Adipose tissue (tissue), 3 donors: ENCODE results near the gene ZNF606. TPM values are rescaled to one million over a fixed set of nuclear protein-coding genes. Genes with fewer than 3 reads are reported as not detected.

Source experiments
- H3K27ac ChIP-seq: one replicate; pipeline ENCODE4 v1.5.1; 2013; ENCODE audit warnings: low read depth, low read length
- WGBS, 3 donors: extraction: QIAGEN DNeasy Blood & Tissue Kit; methylation state at CpG; one replicate each; pipeline ENCODE4 v1.1.7; 2013; 5-methylcytosine and 5-hydroxymethylcytosine counted together
- polyA plus RNA-seq, 3 donors: library from polyadenylated mRNA; stranded (reverse); fragments of 200-250 nt; gene quantifications; one replicate each; pipeline ENCODE4 v1.2.3, GENCODE V29; 2013
- donor health status: healthy with polysubstance abuse.
- donor health status: Bipolar disorder and iron deficiency.
- donor health status: healthy.

Gene ZNF606
- polyA plus RNA-seq, 3 donors: 3.9 to 6.0 (median 4.8) TPM

- H3K27ac ChIP-seq: peak within 1 kb of the TSS; percentile 69
- 6 to 7% (median 7%) methylated on average over 49 to 54 of the region's 54 CpGs for WGBS, 3 donors
Observed at GRCh38 chr19:57947419-57948134, 55.0 kb downstream of the ZNF606 start, which contains the start of gene ZNF256. ZNF256 (minus strand) TSS chr19:57947706; CDS start chr19:57947474, 232 bp downstream.

- H3K27ac ChIP-seq: peak overlapping the region; percentile 69
- WGBS, 3 donors: 0 to 2% (median 0%) methylated on average over 12 to 18 of the region's 18 CpGs
Observed at GRCh38 chr19:57947088-57947418, 55.6 kb downstream of the ZNF606 start.

- no peak overlapping the region for H3K27ac ChIP-seq
- 49 to 69% (median 52%) methylated on average over 2 of the region's 2 CpGs for WGBS, 3 donors
Observed at GRCh38 chr19:57946316-57946715, 56.3 kb downstream of the ZNF606 start.

- 96 to 99% (median 99%) methylated on average over 3 of the region's 3 CpGs for WGBS, 3 donors
Observed at GRCh38 chr19:57941593-57941992, 61.0 kb downstream of the ZNF606 start.

GRCh38 chr19:57935731-57936130, 66.9 kb downstream of the ZNF606 start:
- WGBS, 3 donors: 84 to 90% (median 90%) methylated on average over 12 of the region's 12 CpGs
- no peak overlapping the region for H3K27ac ChIP-seq

More at GRCh38 chr19:57941593-57941992, 61.0 kb downstream of the ZNF606 start:
- no peak overlapping the region for H3K27ac ChIP-seq

- WGBS, 3 donors: 1 to 4% (median 4%) methylated on average over 54 of the region's 54 CpGs
- no peak within 1 kb of the TSS for H3K27ac ChIP-seq
Observed at GRCh38 chr19:57934820-57935665, 67.6 kb downstream of the ZNF606 start, which contains the start of gene ZNF418. ZNF418 (minus strand) TSS chr19:57935402; CDS start chr19:57933822, 1,580 bp downstream.

- H3K27ac ChIP-seq: no peak overlapping the region
- WGBS, 3 donors: 96 to 99% (median 97%) methylated on average over 4 of the region's 4 CpGs
Observed at GRCh38 chr19:57927587-57927986, 75.0 kb downstream of the ZNF606 start.

Other genes with a start within 250 kb of the ZNF606 start
- 1 to 10 TPM; 3.3 to 6.1 (median 3.8) TPM for gene ZNF586, start 233.1 kb downstream of the ZNF606 start, polyA plus RNA-seq
- 1 to 10 TPM; 2.2 to 3.4 (median 3.0) TPM for gene ZNF552, start 187.9 kb downstream of the ZNF606 start, polyA plus RNA-seq
- gene ZNF587B, start 172.5 kb downstream of the ZNF606 start, polyA plus RNA-seq: 1 to 10 TPM; 2.5 to 5.2 (median 5.1) TPM
- 1 to 10 TPM; 5.1 to 6.5 (median 6.5) TPM for gene ZNF587, start 153.0 kb downstream of the ZNF606 start, polyA plus RNA-seq
- 1 to 10 TPM; 2.7 to 4.1 (median 4.0) TPM for gene ZNF814, start 113.8 kb downstream of the ZNF606 start, polyA plus RNA-seq
- gene ZNF417, start 86.2 kb downstream of the ZNF606 start, polyA plus RNA-seq: 1 to 10 TPM; 2.2 to 2.6 (median 2.5) TPM
- gene ZNF418, start 67.4 kb downstream of the ZNF606 start, polyA plus RNA-seq: 1 to 10 TPM in 1 of 3 donors, under 1 TPM in 2; 0.79 to 2.2 (median 0.94) TPM
- gene ZNF256, start 55.1 kb downstream of the ZNF606 start, polyA plus RNA-seq: 1 to 10 TPM; 1.1 to 2.5 (median 1.5) TPM
- gene C19orf18, start 28.3 kb downstream of the ZNF606 start, polyA plus RNA-seq: 1 to 10 TPM in 1 of 3 donors, under 1 TPM in 2; 0.23 to 2.2 (median 0.56) TPM
- under 1 TPM in 2 of 3 donors, not detected in 1; 0.11 to 0.28 TPM for gene ZSCAN1, start 31.2 kb upstream of the ZNF606 start, polyA plus RNA-seq
- 1 to 10 TPM; 2.5 to 3.4 (median 3.1) TPM for gene ZNF135, start 56.5 kb upstream of the ZNF606 start, polyA plus RNA-seq
- 10 to 100 TPM; 25.7 to 32.7 (median 32.0) TPM for gene ZSCAN18, start 95.4 kb upstream of the ZNF606 start, polyA plus RNA-seq
- 1 to 10 TPM; 2.3 to 5.8 (median 3.0) TPM for gene ZNF329, start 148.0 kb upstream of the ZNF606 start, polyA plus RNA-seq
- gene ZNF274, start 180.2 kb upstream of the ZNF606 start, polyA plus RNA-seq: 10 to 100 TPM in 2 of 3 donors, 1 to 10 TPM in 1; 9.5 to 12.4 (median 11.0) TPM
- 10 to 100 TPM; 10.1 to 10.6 (median 10.2) TPM for gene ZNF544, start 226.1 kb upstream of the ZNF606 start, polyA plus RNA-seq